Measurements from ENCODE around the gene HSD11B2.
A peak's percentile ranks its signal among the peaks of the same experiment; 100 is the strongest.

Gene HSD11B2

GRCh38 chr16:67399218-67399733, 31.6 kb upstream of the HSD11B2 start:
- no peak overlapping the region for H3K4me3 ChIP-seq (ENCODE audit: low read depth, low read length)
- TF ChIP-seq CTCF (IDR thresholded peaks at IDR 0.05) = peak; percentile 75
- no peaks in the 10 kb centered on the region for H3K27me3 ChIP-seq (ENCODE audit: control insufficient read depth, insufficient read depth, low read length)
- peak overlapping the region; percentile 35 for H2AFZ ChIP-seq
- H3K4me1 ChIP-seq = peaks cover 25% of the 10 kb centered on the region
- no peaks in the 10 kb centered on the region for H3K36me3 ChIP-seq (ENCODE audit: control insufficient read depth, insufficient read depth, low read length)
- no peak overlapping the region for H3K4me2 ChIP-seq (ENCODE audit: low read length)
- H3K27ac ChIP-seq = no peak overlapping the region
- no peaks in the 10 kb centered on the region for H3K79me2 ChIP-seq
- H3K9me3 ChIP-seq (ENCODE audit: control insufficient read depth, low read length) = no peaks in the 10 kb centered on the region
- H3K9ac ChIP-seq = no peak overlapping the region

GRCh38 chr16:67399749-67400704, 30.9 kb upstream of the HSD11B2 start:
- H3K4me2 ChIP-seq (ENCODE audit: low read length) = no peak overlapping the region
- no peaks in the 10 kb centered on the region for H3K79me2 ChIP-seq
- peak overlapping the region; percentile 35 for H2AFZ ChIP-seq
- H3K4me1 ChIP-seq = peaks cover 32% of the 10 kb centered on the region
- no peak overlapping the region for H3K9ac ChIP-seq
- H3K36me3 ChIP-seq (ENCODE audit: control insufficient read depth, insufficient read depth, low read length) = no peaks in the 10 kb centered on the region
- no peak overlapping the region for H3K4me3 ChIP-seq (ENCODE audit: low read depth, low read length)
- TF ChIP-seq CTCF (IDR thresholded peaks at IDR 0.05) = no peak
- no peaks in the 10 kb centered on the region for H3K9me3 ChIP-seq (ENCODE audit: control insufficient read depth, low read length)
- no peak overlapping the region for H3K27ac ChIP-seq
- no peaks in the 10 kb centered on the region for H3K27me3 ChIP-seq (ENCODE audit: control insufficient read depth, insufficient read depth, low read length)

- H3K36me3 ChIP-seq (ENCODE audit: control insufficient read depth, insufficient read depth, low read length) = no peaks in the 10 kb centered on the region
Observed at GRCh38 chr16:67400901-67401300, 30.0 kb upstream of the HSD11B2 start.

GRCh38 chr16:67403976-67404555, 26.9 kb upstream of the HSD11B2 start:
- H3K4me2 ChIP-seq (ENCODE audit: low read length) = peak overlapping the region; percentile 0
- H3K9ac ChIP-seq = no peak overlapping the region
- no peaks in the 10 kb centered on the region for H3K79me2 ChIP-seq
- no peak overlapping the region for H3K27ac ChIP-seq
- H3K4me3 ChIP-seq (ENCODE audit: low read depth, low read length) = no peak overlapping the region
- peaks cover 19% of the 10 kb centered on the region for H3K4me1 ChIP-seq
- no peaks in the 10 kb centered on the region for H3K9me3 ChIP-seq (ENCODE audit: control insufficient read depth, low read length)
- H2AFZ ChIP-seq = no peak overlapping the region
- H3K27me3 ChIP-seq (ENCODE audit: control insufficient read depth, insufficient read depth, low read length) = no peaks in the 10 kb centered on the region
- no peaks in the 10 kb centered on the region for H3K36me3 ChIP-seq (ENCODE audit: control insufficient read depth, insufficient read depth, low read length)
- TF ChIP-seq CTCF (IDR thresholded peaks at IDR 0.05) = no peak

More at GRCh38 chr16:67400901-67401300, 30.0 kb upstream of the HSD11B2 start:
- H3K27me3 ChIP-seq (ENCODE audit: control insufficient read depth, insufficient read depth, low read length) = no peaks in the 10 kb centered on the region
- H3K4me3 ChIP-seq (ENCODE audit: low read depth, low read length) = no peak overlapping the region
- TF ChIP-seq CTCF (IDR thresholded peaks at IDR 0.05) = no peak
- no peaks in the 10 kb centered on the region for H3K79me2 ChIP-seq
- no peak overlapping the region for H2AFZ ChIP-seq
- no peak overlapping the region for H3K4me2 ChIP-seq (ENCODE audit: low read length)
- H3K4me1 ChIP-seq = peaks cover 30% of the 10 kb centered on the region
- H3K9ac ChIP-seq = no peak overlapping the region
- no peak overlapping the region for H3K27ac ChIP-seq
- H3K9me3 ChIP-seq (ENCODE audit: control insufficient read depth, low read length) = no peaks in the 10 kb centered on the region
